NCI-H446 (cell line): Measurements from ENCODE around the gene NFIA.
A peak's percentile ranks its signal among the peaks of the same experiment; 100 is the strongest.

Source experiments
- DNase-seq, 2 experiments: peaks; one replicate each; lab custom pipeline; 2025; lab: John Stamatoyannopoulos, UW

Gene NFIA

DNA sequence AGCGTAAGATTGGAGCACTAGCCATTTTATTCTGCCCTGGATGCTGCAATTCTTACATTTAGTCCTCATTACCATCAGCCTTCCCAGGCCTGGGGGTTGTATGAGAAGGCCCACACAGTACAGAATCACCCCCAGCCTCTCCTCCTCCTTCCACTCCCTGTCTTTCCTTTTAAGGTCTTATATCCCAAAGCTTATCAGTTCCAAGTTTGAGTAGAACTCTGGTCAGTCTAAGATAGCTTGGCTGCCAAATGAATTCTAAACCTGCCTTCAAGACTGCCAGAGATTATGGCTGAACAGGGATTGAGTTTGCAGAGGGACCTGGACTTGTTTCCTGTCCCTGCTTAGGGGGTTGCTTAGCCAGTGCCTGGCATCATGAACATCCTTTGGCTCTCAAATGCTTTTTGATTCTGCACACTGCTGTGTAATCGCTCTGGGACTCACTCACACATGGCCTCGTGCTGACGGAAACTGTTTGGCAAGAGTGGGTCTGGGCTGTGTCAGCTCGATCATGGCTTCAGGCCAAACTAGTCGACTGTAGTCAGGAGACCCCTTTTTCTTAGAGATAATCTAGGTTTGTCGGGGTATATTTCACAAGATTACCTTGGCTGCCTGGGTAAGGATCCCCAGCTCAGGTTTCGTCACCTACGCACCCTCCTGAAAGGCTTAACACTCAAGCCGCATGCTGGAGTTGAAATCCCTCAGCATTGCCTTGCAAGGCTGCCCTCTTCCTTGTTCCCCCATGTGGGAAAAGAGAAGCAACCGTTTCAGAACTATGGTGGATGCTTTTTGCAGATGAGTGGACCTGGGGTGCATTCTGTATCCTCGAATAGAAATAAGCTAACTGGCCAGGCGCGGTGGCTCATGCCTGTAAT is 252.6 kb downstream of the NFIA start:
- peak; percentile 25 to 77 for DNase-seq

GRCh38 chr1:61337037-61337436 is 254.7 kb downstream of the NFIA start:
- no peak for DNase-seq

DNA sequence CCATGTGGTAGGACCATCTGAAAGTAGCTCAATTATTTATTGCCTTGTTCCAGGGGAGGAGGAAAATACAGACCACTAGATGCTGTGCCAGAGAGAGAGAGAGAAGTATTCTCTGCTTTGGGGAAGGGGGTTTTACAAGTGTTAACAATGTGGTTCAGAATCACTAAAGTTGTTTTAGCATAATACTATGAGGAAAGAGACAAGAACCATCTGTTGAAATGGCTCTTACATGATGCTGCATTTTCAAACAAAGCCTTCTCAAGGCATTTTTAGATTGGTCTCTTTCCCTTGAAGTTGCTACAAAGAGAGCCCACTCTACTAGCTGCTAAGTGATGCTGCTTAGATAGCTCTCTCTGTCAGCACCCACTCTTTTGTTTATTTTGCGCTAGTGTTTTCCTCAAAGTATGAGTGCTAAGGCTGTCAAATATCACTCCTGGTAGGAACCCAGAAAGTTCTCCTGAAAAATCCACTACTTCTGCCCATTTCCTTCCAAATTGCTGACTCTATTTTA is 255.1 kb downstream of the NFIA start:
- no peak for DNase-seq

GRCh38 chr1:61337981-61338848 is 255.9 kb downstream of the NFIA start:
- peak; percentile 68 to 71 for DNase-seq

DNA sequence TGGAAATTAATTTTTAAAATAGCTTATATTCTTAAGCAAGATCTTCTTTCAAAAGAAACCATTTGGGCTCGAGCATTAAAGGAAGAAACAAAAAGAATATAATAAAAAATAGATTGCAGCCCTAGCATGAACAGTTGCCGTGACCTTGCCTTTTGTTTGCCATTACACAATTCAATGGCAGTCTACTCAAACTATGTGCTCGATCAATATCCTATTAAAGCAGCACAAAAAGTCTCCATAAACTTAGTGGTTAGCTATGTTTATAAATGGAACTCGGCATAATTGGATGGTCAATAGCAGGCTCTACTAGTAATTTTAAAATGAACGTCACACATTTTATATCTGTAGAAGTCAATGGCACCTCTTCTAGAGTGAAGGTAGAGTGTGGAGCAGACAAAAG is 256.5 kb downstream of the NFIA start:
- DNase-seq: no peak

DNA sequence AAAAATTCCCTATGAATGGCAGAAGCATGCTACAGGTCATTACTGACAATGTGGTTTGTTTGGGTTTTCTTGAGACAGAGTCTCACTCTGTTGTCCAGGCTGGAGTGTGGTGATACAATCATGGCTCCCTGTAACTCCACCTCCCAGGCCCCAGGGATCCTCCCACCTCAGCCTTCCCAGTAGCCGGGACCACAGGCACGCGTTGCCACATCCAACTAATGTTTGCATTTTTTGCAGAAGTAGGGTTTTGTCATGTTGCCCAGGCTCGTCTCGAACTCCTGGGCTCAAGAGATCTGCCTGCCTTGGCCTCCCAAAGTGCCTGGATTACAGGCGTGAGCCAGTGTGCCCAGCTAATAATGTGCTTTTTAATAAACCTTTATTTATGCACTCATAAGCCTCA is 259.1 kb downstream of the NFIA start:
- no peak for DNase-seq

- no peak for DNase-seq
Measured at GRCh38 chr1:61343734-61344420, 261.5 kb downstream of the NFIA start.

GRCh38 chr1:61344696-61345095 is 262.3 kb downstream of the NFIA start:
- DNase-seq: no peak

GRCh38 chr1:61348025-61348665 is 265.8 kb downstream of the NFIA start:
- no peak for DNase-seq

DNA sequence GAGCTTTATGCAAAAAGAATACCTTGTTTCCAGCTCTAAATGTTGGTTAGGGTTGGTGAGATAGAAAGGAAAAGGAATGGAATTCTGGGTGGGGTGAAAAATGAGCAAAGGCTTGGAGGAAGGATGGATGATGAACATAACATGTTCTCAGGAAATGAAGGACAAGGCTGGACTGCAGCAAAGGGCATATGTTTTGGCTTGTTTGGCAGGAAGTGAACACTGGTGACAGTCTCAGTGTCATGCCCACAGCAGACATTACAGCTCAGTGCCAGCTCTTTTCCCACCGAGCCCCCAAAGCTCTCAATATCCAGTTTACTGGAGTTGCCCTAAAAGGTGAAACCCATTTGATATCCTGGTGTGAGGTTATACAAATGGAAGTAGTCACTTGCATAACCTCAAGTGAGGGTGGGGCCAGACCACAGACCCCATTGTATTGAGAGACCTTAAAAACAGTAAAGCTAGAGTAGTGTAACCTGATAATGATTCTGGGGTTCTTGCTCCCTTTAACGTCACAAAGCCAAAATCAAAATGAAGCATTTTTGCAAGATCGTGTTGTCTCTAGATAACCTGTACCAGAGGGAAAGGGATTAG is 270.6 kb downstream of the NFIA start:
- no peak for DNase-seq

- DNase-seq: no peak
Measured at GRCh38 chr1:61353797-61354406, 271.5 kb downstream of the NFIA start.

- DNase-seq: no peak
Measured at GRCh38 chr1:61356016-61356415, 273.7 kb downstream of the NFIA start.

- DNase-seq: no peak
Measured at GRCh38 chr1:61356995-61357394, 274.6 kb downstream of the NFIA start.

- DNase-seq: no peak
Measured at GRCh38 chr1:61357539-61357938, 275.2 kb downstream of the NFIA start.

DNA sequence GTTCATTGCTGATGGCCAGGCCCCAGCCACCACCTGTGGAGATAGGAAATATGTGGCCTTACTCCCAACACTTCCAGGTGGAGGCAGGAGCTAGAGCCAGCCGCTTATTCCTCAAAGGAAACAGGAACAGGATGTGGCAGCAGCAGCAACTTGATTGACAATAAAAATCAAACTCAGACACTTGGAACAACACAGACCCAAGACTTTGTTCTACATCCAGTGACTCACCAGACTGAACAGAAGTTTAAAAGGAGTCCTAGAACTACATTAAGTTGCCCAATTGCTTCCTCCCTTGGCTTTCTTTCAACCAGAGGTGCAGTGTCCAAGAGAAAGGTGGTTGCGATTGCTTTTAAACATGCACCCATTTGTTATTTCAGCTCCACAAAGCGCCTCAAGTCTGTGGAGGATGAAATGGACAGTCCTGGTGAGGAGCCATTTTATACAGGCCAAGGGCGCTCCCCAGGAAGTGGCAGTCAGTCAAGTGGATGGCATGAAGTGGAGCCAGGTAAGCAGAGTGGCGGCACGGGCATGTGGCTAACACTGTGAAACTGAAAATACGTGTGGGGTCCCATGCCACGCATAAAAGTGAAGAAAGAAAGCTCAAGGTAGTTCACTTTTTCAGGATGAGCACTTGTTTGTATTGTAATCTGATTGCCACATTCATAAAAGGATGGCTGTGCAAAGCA is 276.6 kb downstream of the NFIA start:
- DNase-seq: no peak

- DNase-seq: peak in 1 of 2 experiments; percentile 28
Measured at GRCh38 chr1:61361931-61362330, 279.6 kb downstream of the NFIA start.

DNA sequence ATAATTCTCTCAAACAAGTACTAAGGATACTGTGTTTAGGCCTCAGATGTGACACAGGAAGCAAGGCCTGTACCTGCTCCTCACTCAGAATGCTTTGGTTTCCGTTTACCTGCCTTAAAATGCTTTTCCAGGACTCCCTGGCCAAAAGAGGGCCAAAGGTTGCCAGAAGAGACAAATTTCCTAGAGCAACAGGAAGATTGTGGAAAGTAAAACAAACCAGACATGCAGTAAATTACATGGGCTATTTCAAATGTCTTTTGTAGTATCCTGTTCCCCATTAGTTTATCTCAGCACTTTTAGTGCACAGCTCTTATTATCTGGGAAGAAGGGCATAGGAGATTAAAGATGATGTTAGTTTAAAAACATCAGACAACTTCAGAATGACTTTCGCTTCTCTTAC is 280.0 kb downstream of the NFIA start:
- DNase-seq: no peak

DNA sequence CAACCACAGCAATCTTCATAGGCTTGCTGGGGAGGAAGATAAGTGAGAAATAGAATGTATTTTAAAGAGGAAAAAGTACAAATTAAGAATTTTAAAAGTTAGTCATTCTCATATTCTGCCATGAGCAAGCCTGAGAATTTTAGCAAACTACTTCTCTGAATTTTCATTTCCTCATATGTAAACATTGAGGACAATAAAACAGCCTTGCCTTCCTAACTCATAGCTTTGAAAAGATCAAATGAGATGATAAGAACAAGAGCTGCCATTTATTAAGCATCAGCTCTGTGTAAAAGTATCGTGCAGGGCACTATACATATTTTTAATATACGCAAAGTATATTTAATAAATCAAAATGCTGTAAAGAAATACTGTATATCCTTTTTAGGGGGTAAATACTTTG is 286.0 kb downstream of the NFIA start:
- DNase-seq: no peak

DNA sequence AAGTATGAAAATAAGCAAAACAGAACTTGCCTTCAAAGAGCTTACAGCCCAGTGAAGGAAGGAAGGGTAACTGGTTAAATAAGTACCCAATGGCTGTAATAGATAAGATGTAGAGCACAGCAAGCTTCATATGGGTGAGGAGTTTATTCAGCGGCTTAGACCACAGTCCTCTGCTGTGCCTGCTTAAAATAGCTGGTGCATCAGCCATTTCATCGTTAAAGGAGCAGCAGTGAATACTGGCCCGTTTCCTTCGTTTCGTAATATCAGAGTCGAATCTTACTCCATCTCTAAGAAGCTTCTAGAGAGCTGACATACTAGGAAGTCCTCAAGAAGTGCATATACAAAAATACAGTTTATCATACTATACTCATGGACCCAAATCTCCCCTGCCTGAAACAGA is 286.5 kb downstream of the NFIA start:
- DNase-seq: no peak

DNA sequence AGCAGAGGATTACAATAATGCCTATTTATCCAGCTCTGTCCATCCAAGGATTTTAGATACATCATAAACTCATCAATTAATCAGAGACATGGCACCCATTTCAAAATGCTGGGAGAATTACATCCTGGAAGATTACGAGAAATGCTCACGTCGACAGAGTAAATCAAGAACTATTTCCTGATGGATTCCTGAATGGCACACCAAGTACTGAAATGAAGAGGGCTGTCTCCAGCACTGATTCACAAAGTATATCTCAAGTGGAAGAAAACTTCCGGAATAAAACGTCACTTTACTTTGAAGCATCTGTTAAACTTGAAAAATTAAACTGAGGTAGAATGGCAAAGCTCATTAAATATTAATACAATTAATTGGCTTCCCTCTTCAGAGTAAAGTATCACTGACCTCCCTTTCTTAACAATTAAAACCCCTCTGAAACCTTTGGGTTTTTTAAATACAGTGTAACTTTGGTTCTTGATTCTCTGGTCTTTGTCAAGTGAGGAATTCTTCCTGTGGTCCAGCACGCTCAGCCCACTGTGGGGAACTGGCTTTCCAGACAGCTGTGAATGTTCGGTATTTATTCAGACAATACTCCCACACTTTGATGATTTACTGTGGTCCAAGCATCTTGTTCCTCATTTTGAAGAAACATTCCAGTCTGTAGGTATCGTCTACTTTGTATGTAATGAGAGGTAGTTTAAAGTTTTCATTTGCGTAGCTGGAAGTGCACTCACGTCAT is 288.0 kb downstream of the NFIA start:
- no peak for DNase-seq
